M059J (cell line): ENCODE results near the gene CAPN7. TPM values are rescaled to one million over a fixed set of nuclear protein-coding genes. Genes with fewer than 3 reads are reported as not detected.

Experiments
- DNase-seq: peaks from one replicate; pipeline ENCODE4 v3.0.0-alpha.2; 2012; ENCODE audit warnings: low read depth
- total RNA-seq: library from RNA; depleted of rRNA; stranded (reverse); fragments of >200 nt; shearing (Covaris generic); gene quantifications from 2 replicates; pipeline ENCODE4 v1.2.3, GENCODE V29; 2014

The CAPN7 gene
- total RNA-seq, 1 experiment from 2014 or later, result 21.0 TPM

- DNase-seq, result no peak
These were observed 6.4 kb upstream of the CAPN7 start for GRCh38 chr3:15199493-15200105.

- peak; percentile 54 for DNase-seq
These were observed 2.0 kb upstream of the CAPN7 start for GRCh38 chr3:15204005-15204404.

GRCh38 chr3:15205482-15205933 is 538 bp upstream of the CAPN7 start:
- DNase-seq, result no peak

- DNase-seq, result peak; percentile 51
These were observed 873 bp downstream of the CAPN7 start for GRCh38 chr3:15206662-15207576.

GRCh38 chr3:15207836-15208504 is 1.9 kb downstream of the CAPN7 start:
- peak; percentile 7 for DNase-seq

DNA sequence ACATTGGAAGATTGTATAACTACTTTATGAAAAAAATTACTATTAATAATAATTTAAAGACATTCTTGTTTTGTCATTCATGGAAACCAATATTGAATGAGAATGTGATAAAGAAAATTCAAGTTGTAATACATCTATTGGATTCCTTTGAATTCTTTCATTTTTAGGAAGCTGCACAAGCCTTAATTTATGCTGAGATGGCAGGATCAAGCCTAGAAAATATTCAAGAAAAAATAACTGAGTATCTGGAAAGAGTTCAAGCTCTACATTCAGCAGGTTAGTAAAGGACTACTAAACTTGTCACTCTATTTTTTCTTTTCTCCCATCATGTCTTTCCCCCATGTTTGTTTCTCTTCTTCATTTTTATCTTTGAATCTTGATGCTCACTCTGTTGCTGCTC is 5.9 kb downstream of the CAPN7 start:
- DNase-seq, result no peak

GRCh38 chr3:15214758-15215157 is 8.7 kb downstream of the CAPN7 start:
- no peak for DNase-seq

DNA sequence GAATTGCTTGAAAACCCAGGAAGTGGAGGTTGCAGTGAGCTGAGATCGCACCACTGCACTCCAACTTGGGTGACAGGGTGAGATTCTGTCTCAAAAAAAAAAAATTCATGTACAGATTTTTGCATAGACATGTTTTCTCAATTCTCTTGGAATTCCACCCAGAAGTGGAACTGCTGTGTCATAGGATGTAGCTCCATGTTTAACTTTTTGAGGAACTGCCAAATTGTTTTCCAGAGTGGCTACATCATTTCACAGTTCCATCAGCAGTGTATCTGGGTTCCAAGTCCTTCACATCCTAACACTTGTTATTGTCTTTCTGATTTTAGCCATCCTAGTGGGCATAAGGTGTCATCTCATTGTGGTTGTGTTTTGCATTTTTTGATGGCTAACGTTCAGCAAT is 9.9 kb downstream of the CAPN7 start:
- DNase-seq, result no peak

DNA sequence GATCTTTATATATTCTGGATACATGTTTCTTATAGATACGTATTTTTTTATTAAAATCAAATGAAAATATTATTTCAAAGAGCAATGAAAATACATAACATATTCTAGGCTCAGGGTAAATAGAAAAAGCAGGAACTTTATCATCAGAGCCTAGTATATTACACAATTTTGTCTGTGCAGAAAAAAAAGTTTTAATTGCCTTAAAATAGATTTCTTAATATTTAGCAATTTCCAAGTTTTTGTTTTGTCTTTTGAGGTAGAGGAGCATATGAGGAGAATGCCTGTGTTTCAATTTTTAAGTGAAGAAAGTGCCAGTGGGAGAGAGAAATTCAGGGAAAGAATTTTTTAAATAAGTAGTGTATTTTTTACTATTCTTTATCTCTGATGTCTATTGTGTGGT is 10.5 kb downstream of the CAPN7 start:
- no peak for DNase-seq

DNA sequence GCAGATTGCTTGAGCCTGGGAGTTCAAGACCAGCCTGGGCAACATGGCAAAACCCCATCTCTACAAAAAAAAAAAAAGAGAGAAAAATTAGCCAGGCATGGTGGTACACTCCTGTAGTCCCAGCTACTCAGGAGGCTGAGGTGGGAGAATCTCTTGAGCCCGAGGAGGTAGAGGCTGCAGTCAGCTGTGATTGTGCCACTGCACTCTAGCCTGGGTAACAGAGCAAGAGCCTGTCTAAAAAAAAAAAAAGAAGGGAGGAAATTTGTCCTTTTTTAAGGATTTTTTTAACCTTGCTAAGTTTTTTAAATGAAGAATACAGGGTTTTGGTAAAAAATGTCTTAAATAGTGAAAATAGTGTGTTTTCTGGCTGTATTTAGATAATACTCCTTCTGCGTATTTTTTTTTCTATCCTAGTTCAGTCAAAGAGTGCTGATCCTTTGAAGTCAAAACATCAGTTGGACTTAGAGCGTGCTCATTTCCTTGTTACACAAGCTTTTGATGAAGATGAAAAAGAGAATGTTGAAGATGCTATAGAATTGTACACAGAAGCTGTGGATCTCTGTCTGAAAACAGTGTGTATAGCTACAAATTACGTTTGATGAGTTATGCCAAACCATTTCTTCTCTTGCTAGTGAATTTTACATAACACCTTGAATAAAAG is 11.1 kb downstream of the CAPN7 start:
- DNase-seq, result no peak

DNA sequence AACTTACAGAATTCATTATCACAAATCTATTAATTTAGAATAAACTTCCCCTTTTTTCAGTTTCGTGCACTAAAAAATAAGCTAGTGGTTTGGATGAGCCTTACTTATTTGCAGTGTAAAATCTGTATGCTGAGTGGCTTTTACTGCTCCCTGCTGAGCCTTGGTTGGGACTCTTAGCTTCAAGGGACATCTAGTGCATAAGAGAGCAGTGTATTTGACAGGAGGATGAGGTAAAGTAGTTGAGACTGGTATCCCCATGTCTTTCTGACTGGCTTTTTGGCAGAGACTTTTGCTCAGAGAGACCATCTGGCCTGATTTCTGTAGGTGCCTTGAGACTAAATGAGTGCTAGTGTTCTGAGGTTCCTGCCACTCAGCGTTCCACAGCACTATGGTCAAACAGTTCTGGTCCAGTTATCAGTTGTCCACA is 11.8 kb downstream of the CAPN7 start:
- DNase-seq, result no peak

DNA sequence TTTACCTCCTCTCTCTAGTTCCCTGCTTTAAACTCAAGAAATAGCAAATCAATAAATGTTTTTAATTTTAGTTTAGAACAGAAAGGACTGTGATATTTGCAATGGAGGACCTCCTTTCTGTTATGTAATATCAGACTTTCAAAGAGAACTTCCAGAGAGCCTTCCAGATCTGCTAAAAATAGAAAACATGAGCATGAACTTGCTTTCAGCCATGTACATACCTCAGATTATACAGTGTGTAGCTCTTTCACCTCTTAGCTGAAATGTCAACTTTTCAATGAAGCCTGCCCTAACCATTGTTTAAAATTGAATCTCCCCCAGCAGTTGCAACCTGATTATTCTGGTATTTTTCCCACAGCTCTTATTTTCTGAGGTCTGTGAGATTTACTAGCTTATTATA is 12.6 kb downstream of the CAPN7 start:
- DNase-seq, result no peak

DNA sequence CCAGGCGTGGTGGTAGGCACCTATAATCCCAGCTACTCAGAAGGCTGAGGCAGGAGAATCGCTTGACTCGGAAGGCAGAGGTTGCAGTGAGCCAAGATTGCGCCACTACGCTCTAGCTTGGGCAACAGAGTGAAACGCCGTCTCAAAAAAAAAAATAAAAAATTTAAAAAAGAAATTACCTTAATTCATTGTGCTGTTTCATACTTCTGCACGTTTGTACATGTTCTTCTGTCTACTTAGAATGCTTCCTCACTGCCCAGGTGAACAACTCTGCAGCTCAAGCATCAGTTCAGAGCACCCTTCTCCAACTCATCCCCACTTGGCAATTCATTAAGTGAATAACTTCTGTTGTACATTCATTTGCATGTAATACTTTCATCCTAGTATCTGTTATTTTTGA is 14.0 kb downstream of the CAPN7 start:
- DNase-seq, result no peak

DNA sequence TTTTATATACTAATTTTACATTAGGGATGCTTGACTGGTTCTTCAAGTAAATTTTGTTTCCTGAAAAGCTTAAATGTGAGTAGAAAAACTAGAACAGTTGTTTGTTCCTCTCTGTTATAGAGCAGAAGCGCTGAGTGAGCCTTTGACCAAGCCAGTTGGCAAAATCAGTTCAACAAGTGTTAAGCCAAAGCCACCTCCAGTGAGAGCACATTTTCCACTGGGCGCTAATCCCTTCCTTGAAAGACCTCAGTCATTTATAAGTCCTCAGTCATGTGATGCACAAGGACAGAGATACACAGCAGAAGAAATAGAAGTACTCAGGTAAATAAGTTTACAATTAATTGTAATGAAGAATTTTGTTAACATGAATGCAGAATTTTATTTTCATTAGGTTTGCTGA is 14.6 kb downstream of the CAPN7 start:
- DNase-seq, result no peak

- DNase-seq, result no peak
These were observed 15.7 kb downstream of the CAPN7 start for GRCh38 chr3:15221574-15222217.

DNA sequence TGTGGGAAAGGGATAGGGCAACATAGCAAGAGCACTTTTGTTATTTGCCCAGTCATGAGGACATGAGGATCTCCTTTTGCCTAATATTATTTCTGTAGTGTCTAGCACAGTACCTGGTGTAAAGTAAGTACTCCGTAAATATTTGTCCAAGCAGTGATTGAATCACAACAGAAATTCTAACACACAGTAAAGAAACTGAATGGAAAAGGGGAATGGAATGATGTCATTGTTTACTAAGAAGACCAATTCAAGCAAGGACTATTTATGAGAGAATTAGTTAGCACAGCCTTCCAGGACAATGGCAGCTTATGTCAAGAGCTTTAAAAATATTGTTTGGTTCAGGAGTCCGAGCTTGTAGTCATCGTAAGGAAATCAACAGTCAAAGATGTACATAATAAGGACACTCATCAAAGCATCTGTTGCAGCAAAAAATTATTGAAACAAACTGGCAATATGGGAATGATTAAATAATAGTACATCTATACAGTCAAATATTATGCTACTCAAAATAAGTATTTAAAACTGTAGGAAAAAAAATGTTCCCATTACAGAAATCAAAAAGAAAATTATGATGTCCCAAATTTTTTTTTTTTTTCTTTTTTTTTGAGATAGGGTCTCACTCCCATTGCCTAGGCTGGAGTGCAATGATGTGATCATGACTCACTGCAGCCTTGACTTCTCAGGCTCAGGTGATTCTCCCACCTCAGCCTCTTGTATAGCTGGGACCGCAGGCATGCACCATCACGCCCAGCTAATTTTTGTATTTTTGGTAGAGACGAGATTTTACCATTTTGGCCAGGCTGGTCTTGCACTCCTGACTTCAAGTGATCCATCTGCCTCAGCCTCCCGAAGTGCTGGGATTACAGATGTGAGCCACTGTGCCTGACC is 17.9 kb downstream of the CAPN7 start:
- DNase-seq, result peak; percentile 13

DNA sequence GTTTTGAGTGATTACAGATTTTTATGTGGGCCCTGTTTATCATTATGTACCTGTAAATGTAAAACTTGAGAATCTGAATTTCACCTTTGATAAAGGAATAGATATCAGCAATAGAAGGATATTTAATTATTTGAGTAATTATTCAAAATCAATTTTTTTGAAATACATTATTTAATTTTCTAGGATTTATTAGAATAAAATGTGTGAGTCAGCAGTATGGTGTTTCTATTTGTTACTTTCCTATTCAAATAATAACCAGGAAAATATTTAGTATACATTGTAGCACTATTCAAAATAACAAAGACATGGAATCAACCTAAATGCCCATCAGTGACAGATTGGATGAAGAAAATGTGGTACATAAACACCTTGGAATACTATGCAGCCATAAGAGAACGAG is 22.1 kb downstream of the CAPN7 start:
- no peak for DNase-seq

DNA sequence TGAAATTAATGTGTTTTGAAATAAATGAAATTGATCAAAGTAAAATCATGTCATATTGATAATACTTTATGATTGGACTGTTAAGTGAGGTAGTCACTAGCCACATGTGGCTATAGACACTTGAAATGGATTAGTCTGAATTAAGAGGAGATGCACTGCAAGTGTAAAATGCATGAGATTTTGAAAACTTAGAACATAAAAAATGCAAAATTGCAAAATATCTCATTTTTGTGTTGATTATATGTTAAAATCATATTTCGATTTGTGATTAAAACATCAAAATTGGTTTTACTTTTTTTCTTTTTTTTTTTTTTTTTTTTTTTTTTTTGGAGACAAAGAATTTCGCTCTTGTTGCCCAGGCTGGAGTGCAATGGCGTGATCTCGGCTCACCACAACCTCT is 23.2 kb downstream of the CAPN7 start:
- no peak for DNase-seq

DNA sequence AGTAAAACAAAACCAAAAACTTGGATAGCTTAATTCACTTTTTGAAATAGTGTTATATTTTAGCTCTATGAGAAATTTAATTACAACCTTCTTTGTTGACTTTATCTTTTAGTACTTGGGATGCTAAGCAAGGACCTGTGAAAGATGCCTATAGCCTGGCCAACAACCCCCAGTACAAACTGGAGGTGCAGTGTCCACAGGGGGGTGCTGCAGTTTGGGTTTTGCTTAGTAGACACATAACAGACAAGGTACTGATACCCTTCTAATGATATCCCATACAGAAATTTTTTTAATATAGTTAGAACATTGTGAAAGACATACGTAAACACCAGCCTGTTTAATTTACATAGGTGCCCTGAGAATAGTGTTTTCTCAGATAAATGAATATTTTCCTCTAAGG is 35.3 kb downstream of the CAPN7 start:
- peak; percentile 6 for DNase-seq

DNA sequence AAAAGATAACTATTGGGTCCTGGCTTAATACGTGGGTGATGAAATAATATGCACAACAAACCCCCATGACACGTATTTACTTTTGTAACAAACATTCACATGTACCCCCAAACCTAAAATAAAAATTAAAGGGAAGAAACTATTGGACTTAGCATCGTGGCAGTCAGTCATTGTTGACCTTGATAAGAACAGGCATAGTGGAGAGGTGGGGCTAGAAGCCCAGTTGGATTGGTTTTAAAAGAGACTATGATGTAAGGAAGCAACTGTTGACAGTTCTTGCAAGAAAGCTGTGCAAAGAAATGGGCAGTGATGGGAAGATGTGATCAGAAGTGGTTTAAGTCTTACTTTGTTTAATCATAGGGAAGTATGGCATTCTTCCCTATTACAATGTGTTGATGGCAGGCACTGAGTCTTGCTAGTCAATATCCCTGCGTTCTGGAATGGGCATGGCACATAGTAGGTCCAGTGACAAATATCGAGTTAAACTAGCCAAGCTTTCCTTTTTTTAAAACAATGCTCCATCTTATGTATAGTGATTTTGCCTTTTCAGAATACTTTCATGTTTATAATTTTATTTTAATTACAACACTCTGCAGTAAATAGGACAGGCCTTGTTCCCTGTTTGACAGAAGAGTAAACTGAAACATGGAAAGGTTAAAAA is 37.9 kb downstream of the CAPN7 start:
- no peak for DNase-seq
